ENCODE results near the gene EIPR1.

EIPR1 gene

DNA sequence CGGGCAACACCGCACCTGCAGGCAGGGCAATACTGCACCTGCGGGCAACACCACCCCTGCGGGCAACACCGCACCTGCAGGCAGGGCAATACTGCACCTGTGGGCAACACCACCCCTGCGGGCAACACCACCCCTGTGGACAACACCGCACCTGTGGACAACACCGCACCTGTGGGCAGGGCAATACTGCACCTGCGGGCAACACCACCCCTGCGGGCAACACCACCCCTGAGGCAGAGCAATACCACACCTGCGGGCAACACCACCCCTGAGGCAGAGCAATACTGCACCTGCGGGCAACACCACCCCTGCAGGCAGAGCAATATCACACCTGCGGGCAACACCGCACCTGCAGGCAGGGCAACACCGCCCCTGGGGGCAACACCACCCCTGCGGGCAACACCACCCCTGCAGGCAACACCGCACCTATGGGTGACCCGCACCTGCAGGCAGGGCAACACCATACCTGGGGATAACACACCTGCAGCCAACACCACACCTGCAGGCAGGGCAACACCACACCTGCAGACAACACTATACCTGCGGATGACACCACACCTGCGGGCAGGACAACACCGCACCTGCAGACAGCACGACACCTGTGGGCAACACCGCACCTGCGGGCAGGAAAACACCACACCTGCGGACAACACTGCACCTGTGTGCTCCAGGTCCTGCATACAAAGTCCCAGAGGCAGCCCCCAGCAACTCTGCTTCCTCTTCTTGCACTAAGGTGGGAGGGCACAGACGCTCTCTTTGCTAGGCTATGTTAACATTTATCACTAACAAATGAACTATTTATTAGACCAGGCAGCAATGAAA is 57.7 kb downstream of the EIPR1 start:
- Histone ChIP-seq H3K4me1 (no peaks in the 10 kb centered on the region), H3K4me3 (no peak overlapping the region), H3K27me3 (ENCODE audit: low read depth) (no peaks in the 10 kb centered on the region), H3K36me3 (replicated peaks) (no peaks in the 10 kb centered on the region), H3K9me3 (no peaks in the 10 kb centered on the region)
- DNase-seq (ENCODE audit: low spot score in 2 of 2), result no peak
- in situ Hi-C loops (cut with MboI; ENCODE audit: low sequenced_read_pairs), result no loop called here

- DNase-seq (ENCODE audit: low spot score in 2 of 2), result no peak
- Histone ChIP-seq H3K4me1 (no peaks in the 10 kb centered on the region), H3K36me3 (replicated peaks) (no peaks in the 10 kb centered on the region), H3K9me3 (no peaks in the 10 kb centered on the region), H3K4me3 (no peak overlapping the region), H3K27me3 (ENCODE audit: low read depth) (no peaks in the 10 kb centered on the region)
- in situ Hi-C loops (cut with MboI; ENCODE audit: low sequenced_read_pairs), result no loop called here
These were observed 58.5 kb downstream of the EIPR1 start for GRCh38 chr2:3319134-3319533.

DNA sequence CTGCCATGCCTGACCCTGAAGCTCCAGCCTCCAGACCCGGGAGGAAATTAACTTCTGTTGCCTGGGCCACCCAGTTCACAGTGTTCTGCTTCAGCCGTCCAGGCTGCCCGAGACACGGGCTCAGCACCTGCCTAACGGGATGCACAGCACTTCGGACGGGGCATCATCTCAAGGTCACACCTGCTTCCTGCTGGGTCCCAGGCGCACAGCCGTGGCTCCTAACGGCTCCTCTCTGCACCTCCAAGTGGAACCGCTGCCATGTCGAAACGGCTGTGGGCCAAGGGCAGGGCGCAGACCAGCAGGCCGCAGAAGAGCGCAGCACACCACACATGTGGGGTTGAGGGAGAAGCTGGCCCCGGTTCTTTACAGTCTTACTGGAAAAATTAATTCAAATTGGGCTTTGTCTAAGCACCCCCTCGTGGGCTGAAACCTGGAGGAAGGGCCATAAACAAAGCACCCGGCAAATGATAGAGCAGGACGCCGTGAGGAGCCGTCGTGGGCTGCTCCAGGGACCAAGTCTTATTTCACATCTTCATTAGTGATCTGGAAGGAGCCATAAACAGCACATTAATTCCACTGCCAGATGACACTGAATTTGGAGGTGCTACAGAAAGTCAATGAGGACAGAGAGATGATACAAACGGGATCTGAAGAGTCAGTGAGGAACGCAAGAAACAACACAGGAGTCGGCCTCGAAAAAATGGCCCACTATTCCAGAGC is 59.6 kb downstream of the EIPR1 start:
- no peaks in the 10 kb centered on the region for H3K9me3 ChIP-seq
- in situ Hi-C loops (cut with MboI; ENCODE audit: low sequenced_read_pairs), result no loop called here
- H3K36me3 ChIP-seq (replicated peaks), result no peaks in the 10 kb centered on the region
- no peaks in the 10 kb centered on the region for H3K27me3 ChIP-seq (ENCODE audit: low read depth)
- H3K4me1 ChIP-seq, result no peaks in the 10 kb centered on the region
- H3K4me3 ChIP-seq, result no peak overlapping the region
- DNase-seq (ENCODE audit: low spot score in 2 of 2), result no peak

GRCh38 chr2:3317277-3317685 is 60.3 kb downstream of the EIPR1 start:
- in situ Hi-C loops (cut with MboI; ENCODE audit: low sequenced_read_pairs), result no loop called here
- Histone ChIP-seq H3K9me3 (no peaks in the 10 kb centered on the region), H3K36me3 (replicated peaks) (no peaks in the 10 kb centered on the region), H3K4me1 (no peaks in the 10 kb centered on the region), H3K27me3 (ENCODE audit: low read depth) (no peaks in the 10 kb centered on the region), H3K4me3 (no peak overlapping the region)
- no peak for DNase-seq (ENCODE audit: low spot score in 2 of 2)

DNA sequence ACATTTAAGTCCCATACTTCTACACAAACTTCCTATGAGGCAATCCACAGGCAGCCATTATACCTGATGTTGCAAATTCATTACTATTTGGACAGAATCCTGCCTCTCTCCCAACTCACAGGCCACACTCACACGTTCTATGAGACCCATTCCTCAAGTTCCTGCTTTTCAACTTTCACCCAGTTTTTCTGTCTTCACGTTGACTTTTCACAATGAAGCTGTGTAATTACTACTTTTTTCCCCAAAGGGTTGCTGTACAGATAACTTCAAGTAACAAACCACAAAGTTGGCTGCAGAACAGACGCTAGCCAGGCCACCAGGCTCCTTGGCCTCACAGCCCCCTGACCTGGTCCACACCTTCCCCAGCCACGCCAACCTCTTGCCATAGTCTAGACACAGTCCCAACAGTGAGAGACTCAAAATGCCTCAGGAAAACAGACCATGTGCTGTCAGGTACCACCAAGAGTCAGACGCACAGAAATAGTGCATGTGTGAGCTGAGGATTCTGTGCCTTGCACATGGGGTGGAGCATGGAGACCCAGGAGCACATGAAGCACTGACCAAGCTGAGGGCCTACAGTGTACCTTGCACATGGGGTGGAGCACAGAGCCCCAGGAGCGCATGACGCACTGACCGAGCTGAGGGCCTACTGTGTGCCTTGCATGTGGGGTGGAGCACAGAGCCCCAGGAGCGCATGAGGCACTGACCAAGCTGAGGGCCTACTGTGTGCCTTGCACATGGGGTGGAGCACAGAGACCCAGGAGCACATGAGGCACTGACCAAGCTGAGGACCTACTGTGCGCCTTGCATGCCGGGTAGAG is 61.0 kb downstream of the EIPR1 start:
- Histone ChIP-seq H3K4me1 (no peaks in the 10 kb centered on the region), H3K4me3 (no peak overlapping the region), H3K36me3 (replicated peaks) (no peaks in the 10 kb centered on the region), H3K9me3 (no peaks in the 10 kb centered on the region), H3K27me3 (ENCODE audit: low read depth) (no peaks in the 10 kb centered on the region)
- in situ Hi-C loops (cut with MboI; ENCODE audit: low sequenced_read_pairs), result no loop called here
- DNase-seq (ENCODE audit: low spot score in 2 of 2), result no peak

- in situ Hi-C loops (cut with MboI; ENCODE audit: low sequenced_read_pairs), result no loop called here
- H3K9me3 ChIP-seq, result no peaks in the 10 kb centered on the region
- DNase-seq (ENCODE audit: low spot score in 2 of 2), result no peak
- H3K36me3 ChIP-seq (replicated peaks), result no peaks in the 10 kb centered on the region
- H3K27me3 ChIP-seq (ENCODE audit: low read depth), result no peaks in the 10 kb centered on the region
- no peak overlapping the region for H3K4me3 ChIP-seq
- no peaks in the 10 kb centered on the region for H3K4me1 ChIP-seq
These were observed 63.0 kb downstream of the EIPR1 start for GRCh38 chr2:3314626-3315025.

- Histone ChIP-seq H3K27me3 (ENCODE audit: low read depth) (no peaks in the 10 kb centered on the region), H3K4me1 (no peaks in the 10 kb centered on the region), H3K4me3 (no peak overlapping the region), H3K9me3 (no peaks in the 10 kb centered on the region), H3K36me3 (replicated peaks) (no peaks in the 10 kb centered on the region)
- no peak for DNase-seq (ENCODE audit: low spot score in 2 of 2)
- in situ Hi-C loops (cut with MboI; ENCODE audit: low sequenced_read_pairs), result no loop called here
These were observed 63.7 kb downstream of the EIPR1 start for GRCh38 chr2:3313781-3314375.

- no peak overlapping the region for H3K4me3 ChIP-seq
- H3K4me1 ChIP-seq, result no peaks in the 10 kb centered on the region
- H3K36me3 ChIP-seq (replicated peaks), result no peaks in the 10 kb centered on the region
- H3K27me3 ChIP-seq (ENCODE audit: low read depth), result no peaks in the 10 kb centered on the region
- in situ Hi-C loops (cut with MboI; ENCODE audit: low sequenced_read_pairs), result no loop called here
- no peak for DNase-seq (ENCODE audit: low spot score in 2 of 2)
- no peaks in the 10 kb centered on the region for H3K9me3 ChIP-seq
These were observed 64.9 kb downstream of the EIPR1 start for GRCh38 chr2:3312576-3313345.

DNA sequence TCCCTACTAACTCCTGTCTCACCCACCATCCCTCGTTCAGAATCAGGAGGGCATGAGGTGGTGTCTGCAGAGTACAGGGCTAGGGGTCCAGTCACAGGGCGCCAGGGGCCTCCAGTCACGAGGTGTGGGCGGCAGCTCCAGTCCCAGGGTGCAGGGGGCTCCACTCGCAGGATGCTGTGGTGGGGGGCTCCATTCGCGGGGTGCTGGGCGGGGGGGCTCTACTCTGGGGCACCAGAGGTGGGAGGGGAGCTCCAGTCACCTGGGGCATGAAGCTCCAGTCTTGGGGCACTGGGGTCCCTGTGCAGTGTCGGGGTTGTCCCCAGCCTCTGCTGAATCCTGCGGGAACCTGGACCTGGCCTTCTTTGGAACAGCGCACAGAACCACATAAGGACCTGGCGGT is 66.0 kb downstream of the EIPR1 start:
- Histone ChIP-seq H3K9me3 (no peaks in the 10 kb centered on the region), H3K4me3 (no peak overlapping the region), H3K4me1 (no peaks in the 10 kb centered on the region), H3K36me3 (replicated peaks) (no peaks in the 10 kb centered on the region), H3K27me3 (ENCODE audit: low read depth) (no peaks in the 10 kb centered on the region)
- no peak for DNase-seq (ENCODE audit: low spot score in 2 of 2)
- in situ Hi-C loops (cut with MboI; ENCODE audit: low sequenced_read_pairs), result no loop called here

- Histone ChIP-seq H3K36me3 (replicated peaks) (no peaks in the 10 kb centered on the region), H3K4me3 (no peak overlapping the region), H3K4me1 (no peaks in the 10 kb centered on the region), H3K27me3 (ENCODE audit: low read depth) (no peaks in the 10 kb centered on the region), H3K9me3 (no peaks in the 10 kb centered on the region)
- no peak for DNase-seq (ENCODE audit: low spot score in 2 of 2)
- in situ Hi-C loops (cut with MboI; ENCODE audit: low sequenced_read_pairs), result loop anchor here (10.0 kb wide), 1 partner anchor 115 kb away; no protein-coding TSS in a partner anchor
These were observed 67.9 kb downstream of the EIPR1 start for GRCh38 chr2:3309496-3310355.

- Histone ChIP-seq H3K27me3 (ENCODE audit: low read depth) (no peaks in the 10 kb centered on the region), H3K36me3 (replicated peaks) (no peaks in the 10 kb centered on the region), H3K4me1 (peaks cover 3% of the 10 kb centered on the region; the same call in 1 of the 2 replicates), H3K4me3 (no peak overlapping the region), H3K9me3 (no peaks in the 10 kb centered on the region)
- in situ Hi-C loops (cut with MboI; ENCODE audit: low sequenced_read_pairs), result loop anchor here (10.0 kb wide), 1 partner anchor 113 kb away; no protein-coding TSS in a partner anchor
- DNase-seq (ENCODE audit: low spot score in 2 of 2), result no peak
These were observed 69.7 kb downstream of the EIPR1 start for GRCh38 chr2:3307901-3308300.

DNA sequence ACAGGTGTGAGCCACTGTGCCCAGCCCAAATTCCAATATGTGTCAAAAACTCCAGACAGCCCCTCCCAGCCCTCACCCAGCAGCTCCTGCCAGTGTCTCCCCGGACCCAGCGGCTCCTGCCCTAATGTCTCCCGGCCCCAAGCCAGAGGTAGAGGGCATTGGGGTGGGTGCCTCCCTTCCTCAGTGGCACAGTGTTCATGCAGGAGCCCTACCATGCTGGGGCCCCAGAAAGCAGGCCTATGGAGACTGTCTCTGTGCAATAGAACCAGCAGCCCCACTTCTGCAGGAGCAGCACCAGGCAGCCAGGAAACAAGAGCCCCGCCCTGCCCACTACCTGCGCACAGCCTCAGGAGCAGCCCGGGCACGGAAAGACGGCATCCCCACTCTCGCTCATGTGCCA is 70.4 kb downstream of the EIPR1 start:
- H3K36me3 ChIP-seq (replicated peaks), result no peaks in the 10 kb centered on the region; the same call in 1 of the 2 replicates
- peaks cover 3% of the 10 kb centered on the region; the same call in 1 of the 2 replicates for H3K4me1 ChIP-seq
- H3K4me3 ChIP-seq, result no peak overlapping the region
- no peaks in the 10 kb centered on the region for H3K9me3 ChIP-seq
- in situ Hi-C loops (cut with MboI; ENCODE audit: low sequenced_read_pairs), result loop anchor here (10.0 kb wide), 1 partner anchor 112 kb away; no protein-coding TSS in a partner anchor
- H3K27me3 ChIP-seq (ENCODE audit: low read depth), result no peaks in the 10 kb centered on the region
- DNase-seq (ENCODE audit: low spot score in 2 of 2), result no peak
